K562 (cell line): ENCODE results near the gene BRD3OS.

Experiments
- CTCF ChIP-seq, 3 experiments: IDR thresholded peaks in 2 of 3; conservative IDR thresholded peaks in 1 of 3; 2 replicates each; pipeline ENCODE4 v1.5.1; 2011 to 2012; ENCODE audit warnings: low read length in 3 of 3, mild to moderate bottlenecking in 3 of 3, control low read depth in 2 of 3, improper control_type of control experiment in 1 of 3, inconsistent platforms in 1 of 3, low read depth in 1 of 3, mixed read lengths in 1 of 3, moderate library complexity in 1 of 3; ENCODE audit not compliant: insufficient read depth in 2 of 3
- ZZZ3 ChIP-seq: fragments of 450-650 bp; IDR thresholded peaks from 2 replicates; pipeline ENCODE4 v1.6.1; 2016; ENCODE audit warnings: antibody characterized with exemption, mild to moderate bottlenecking, moderate library complexity

- TF ChIP-seq CTCF (IDR thresholded peaks at IDR 0.05 in 2 of 3, conservative IDR thresholded peaks at IDR 0.05 in 1 of 3; ENCODE audit: insufficient read depth in 2 of 3, low read depth in 1 of 3, low read length in 3 of 3), result no peak
- TF ChIP-seq ZZZ3, result no peak
Observed at GRCh38 chr9:134069480-134070399, 44.5 kb downstream of the BRD3OS start.
